Spleen (tissue), 11 donors: ENCODE measurements around the gene ATF6. TPM values are rescaled to one million over a fixed set of nuclear protein-coding genes. Genes with fewer than 3 reads are reported as not detected.

ENCODE experiments used
- DNase-seq: peaks from one replicate; pipeline ENCODE4 v3.0.0-alpha.2; 2020
- H3K27ac ChIP-seq, 8 donors: fragments of 200-600 bp; sonication (generic) in 7 of 8; 1 replicate in 4 of 8; 2 replicates in 4 of 8; pipeline versions ENCODE4 v1.5.0 to v1.8.0; 2016 to 2021; ENCODE audit warnings: inconsistent platforms in 4 of 8, mild to moderate bottlenecking in 4 of 8, moderate library complexity in 1 of 8
- H3K27me3 ChIP-seq, 7 donors: fragments of 200-600 bp; sonication (generic) in 6 of 7; replicated peaks in 1 of 7; 1 replicate in 4 of 7; 2 replicates in 3 of 7; pipeline versions ENCODE4 v1.5.0 to v1.8.0; 2016 to 2021; ENCODE audit warnings: inconsistent platforms in 3 of 7, mild to moderate bottlenecking in 1 of 7
- H3K36me3 ChIP-seq, 6 donors: fragments of 200-600 bp; sonication (generic) in 5 of 6; 1 replicate in 4 of 6; 2 replicates in 2 of 6; pipeline versions ENCODE4 v1.5.0 to v1.8.0; 2016 to 2021; ENCODE audit warnings: inconsistent platforms in 2 of 6
- H3K4me1 ChIP-seq, 6 donors: fragments of 200-600 bp; sonication (generic) in 5 of 6; 1 replicate in 3 of 6; 2 replicates in 3 of 6; pipeline versions ENCODE4 v1.5.0 to v1.8.0; 2016 to 2021; ENCODE audit warnings: inconsistent platforms in 3 of 6
- H3K4me3 ChIP-seq, 8 donors: fragments of 200-600 bp; sonication (generic) in 7 of 8; 1 replicate in 4 of 8; 2 replicates in 4 of 8; pipeline versions ENCODE4 v1.5.0 to v1.8.0; 2016 to 2021; ENCODE audit warnings: inconsistent platforms in 4 of 8, mild to moderate bottlenecking in 4 of 8, moderate library complexity in 2 of 8
- H3K9me3 ChIP-seq, 8 donors: fragments of 200-600 bp; sonication (generic) in 7 of 8; 1 replicate in 4 of 8; 2 replicates in 4 of 8; pipeline versions ENCODE4 v1.5.0 to v1.8.0; 2016 to 2021; ENCODE audit warnings: inconsistent platforms in 4 of 8
- POLR2A ChIP-seq, 3 donors: fragments of 450-650 bp; IDR thresholded peaks; one replicate each; pipeline ENCODE4 v1.5.1; 2017; ENCODE audit warnings: antibody characterized with exemption in 3 of 3, mild to moderate bottlenecking in 1 of 3
- POLR2AphosphoS5 ChIP-seq, 3 donors: sonication (generic); formaldehyde crosslinking; IDR thresholded peaks; one replicate each; pipeline ENCODE4 v1.5.1; 2017; ENCODE audit warnings: antibody characterized with exemption in 3 of 3
- WGBS, 5 donors: extraction: QIAGEN DNeasy Blood & Tissue Kit in 3 of 5; methylation state at CpG; one replicate each; pipeline versions ENCODE4 v1.1.5 to v1.1.7; 2013 to 2018; 5-methylcytosine and 5-hydroxymethylcytosine counted together
- intact Hi-C: fragments of 100-400 bp; cut with DNase I; formaldehyde crosslinking; loops from one replicate; pipeline ENCODE4 v1.15.0; 2023; ENCODE audit warnings: low total_unique reads
- polyA plus RNA-seq, 3 donors: library from polyadenylated mRNA; stranded (reverse); fragments of 200-250 nt; gene quantifications; one replicate each; pipeline ENCODE4 v1.2.1, GENCODE V29; 2013
- total RNA-seq, 7 donors: library from RNA; depleted of rRNA in 3 of 7; stranded (reverse); fragments of >200 nt in 3 of 7; fragmentation: NEBNext Ultra II Directional in 4 of 7; extraction: Animal tissue kit (Norgen Biotek cat#: 25700) in 4 of 7; gene quantifications; one replicate each; pipeline versions ENCODE4 v1.1.0 to v1.2.1, GENCODE V29; 2016 to 2021
- TF ChIP-seq, protein P1 (sequence below), 11 experiments: fragments of 200-600 bp in 7 of 11; fragments of 450-650 bp in 4 of 11; sonication (generic) in 4 of 11; IDR thresholded peaks in 8 of 11; conservative IDR thresholded peaks in 3 of 11; 1 replicate in 7 of 11; 2 replicates in 4 of 11; pipeline versions ENCODE4 v1.4.0 to v1.8.0; 2016 to 2021; ENCODE audit warnings: antibody characterized with exemption in 11 of 11, inconsistent platforms in 4 of 11, mild to moderate bottlenecking in 1 of 11
- donor health status: healthy with polysubstance abuse.
- donor health status: DM: no; HTN: no; CAD: no; lungs with moderate emphysema.
- donor health status: DM: no; HTN: no; CAD: no.
- donor health status: Bipolar disorder and iron deficiency.
- donor health status: healthy.
- donor health status: DM: no; HTN: no; CAD: no.
- donor health status: DM: yes; HTN: yes; CAD: no.

The ATF6 gene
- total and polyA plus RNA-seq, 10 donors: 2.5 to 46.8 (median 33.0) TPM

- DNase-seq: no peak
- Histone ChIP-seq H3K27ac (no peak overlapping the region), H3K27me3 (peaks cover 0 to 28% (median 0%) of the 10 kb centered on the region in 7 donors), H3K9me3 (peaks cover 0 to 8% (median 4%) of the 10 kb centered on the region in 8 donors), H3K4me1 (no peaks in the 10 kb centered on the region), H3K4me3 (no peak overlapping the region), H3K36me3 (no peaks in the 10 kb centered on the region)
- 79 to 90% (median 85%) methylated on average over 5 of the region's 5 CpGs for WGBS, 5 donors
- intact Hi-C loops: no loop called here
- no peak for TF ChIP-seq POLR2A (IDR thresholded peaks at IDR 0.05)
- no peak for TF ChIP-seq POLR2AphosphoS5 (IDR thresholded peaks at IDR 0.05)
- TF ChIP-seq, protein P1, sequence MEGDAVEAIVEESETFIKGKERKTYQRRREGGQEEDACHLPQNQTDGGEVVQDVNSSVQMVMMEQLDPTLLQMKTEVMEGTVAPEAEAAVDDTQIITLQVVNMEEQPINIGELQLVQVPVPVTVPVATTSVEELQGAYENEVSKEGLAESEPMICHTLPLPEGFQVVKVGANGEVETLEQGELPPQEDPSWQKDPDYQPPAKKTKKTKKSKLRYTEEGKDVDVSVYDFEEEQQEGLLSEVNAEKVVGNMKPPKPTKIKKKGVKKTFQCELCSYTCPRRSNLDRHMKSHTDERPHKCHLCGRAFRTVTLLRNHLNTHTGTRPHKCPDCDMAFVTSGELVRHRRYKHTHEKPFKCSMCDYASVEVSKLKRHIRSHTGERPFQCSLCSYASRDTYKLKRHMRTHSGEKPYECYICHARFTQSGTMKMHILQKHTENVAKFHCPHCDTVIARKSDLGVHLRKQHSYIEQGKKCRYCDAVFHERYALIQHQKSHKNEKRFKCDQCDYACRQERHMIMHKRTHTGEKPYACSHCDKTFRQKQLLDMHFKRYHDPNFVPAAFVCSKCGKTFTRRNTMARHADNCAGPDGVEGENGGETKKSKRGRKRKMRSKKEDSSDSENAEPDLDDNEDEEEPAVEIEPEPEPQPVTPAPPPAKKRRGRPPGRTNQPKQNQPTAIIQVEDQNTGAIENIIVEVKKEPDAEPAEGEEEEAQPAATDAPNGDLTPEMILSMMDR (IDR thresholded peaks at IDR 0.05 in 8 of 11, conservative IDR thresholded peaks at IDR 0.05 in 3 of 11): no peak
Observed at GRCh38 chr1:162008799-162009198, 242.7 kb downstream of the ATF6 start.

DNA sequence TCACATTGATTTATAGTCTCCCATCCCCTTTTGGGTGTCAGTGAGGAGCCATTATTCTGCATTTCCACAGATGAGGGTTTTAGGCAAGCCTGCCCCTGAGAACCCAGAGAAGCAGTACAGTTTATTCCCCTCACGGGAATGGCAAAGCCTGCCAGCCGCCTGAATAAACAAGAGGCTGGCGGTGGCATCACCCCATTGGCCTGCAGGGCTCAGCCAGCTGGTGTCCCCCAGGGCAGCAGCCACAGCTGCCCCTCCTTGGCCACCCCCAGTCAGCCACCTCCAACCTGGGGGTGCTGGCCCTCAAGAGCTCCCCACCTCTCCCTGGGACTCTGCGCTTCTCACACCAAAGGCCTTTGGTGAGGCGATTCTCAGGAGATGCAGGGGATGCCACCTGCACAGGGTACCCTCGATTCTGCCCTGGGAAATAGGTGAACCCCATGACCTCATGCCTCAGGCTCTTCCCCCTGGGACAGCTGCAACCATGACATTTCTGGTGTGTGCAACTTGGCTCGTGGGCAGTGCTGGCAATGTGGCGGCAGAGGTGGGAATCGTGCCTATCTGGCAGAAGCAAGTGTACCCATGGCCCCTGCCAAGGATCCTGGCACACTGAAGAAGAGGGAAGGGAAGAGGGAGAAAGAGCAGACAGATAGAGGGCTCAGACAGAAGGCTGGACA, 243.5 kb downstream of the ATF6 start:
- TF ChIP-seq POLR2AphosphoS5 (IDR thresholded peaks at IDR 0.05) (no peak), POLR2A (IDR thresholded peaks at IDR 0.05) (no peak)
- TF ChIP-seq, protein P1 (IDR thresholded peaks at IDR 0.05 in 8 of 11, conservative IDR thresholded peaks at IDR 0.05 in 3 of 11): no peak
- Histone ChIP-seq H3K36me3 (no peaks in the 10 kb centered on the region), H3K4me3 (no peak overlapping the region), H3K27ac (no peak overlapping the region), H3K4me1 (no peaks in the 10 kb centered on the region), H3K9me3 (peaks cover 0 to 8% (median 4%) of the 10 kb centered on the region in 8 donors), H3K27me3 (peaks cover 0 to 20% (median 0%) of the 10 kb centered on the region in 7 donors)
- WGBS, 5 donors: 76 to 86% (median 79%) methylated on average over 7 to 9 of the region's 9 CpGs
- DNase-seq: no peak
- intact Hi-C loops: no loop called here

DNA sequence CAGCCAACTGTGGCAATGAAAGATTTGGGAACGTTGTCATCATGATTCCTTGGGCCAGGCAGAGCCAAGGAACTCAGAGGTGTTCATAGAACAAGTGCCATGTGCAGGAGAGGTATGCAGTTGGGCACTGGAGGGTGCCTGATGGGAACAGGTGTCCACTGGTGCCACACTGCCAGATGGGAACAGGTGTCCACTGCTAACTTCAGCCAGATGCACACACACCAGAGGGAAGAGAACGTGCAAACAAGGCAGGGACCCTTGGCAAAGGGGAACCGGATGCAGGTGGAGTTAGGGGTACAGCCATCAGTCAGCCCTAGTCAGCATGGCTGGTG, 244.0 kb downstream of the ATF6 start:
- no peak overlapping the region for H3K4me3 ChIP-seq
- intact Hi-C loops: no loop called here
- no peak overlapping the region for H3K27ac ChIP-seq
- WGBS, 5 donors: 76 to 91% (median 81%) methylated on average over 3 of the region's 3 CpGs
- peaks cover 0 to 8% (median 4%) of the 10 kb centered on the region in 8 donors for H3K9me3 ChIP-seq
- no peak for DNase-seq
- H3K36me3 ChIP-seq: no peaks in the 10 kb centered on the region
- H3K27me3 ChIP-seq: peaks cover 0 to 15% (median 0%) of the 10 kb centered on the region in 7 donors
- TF ChIP-seq POLR2A (IDR thresholded peaks at IDR 0.05) (no peak), POLR2AphosphoS5 (IDR thresholded peaks at IDR 0.05) (no peak)
- TF ChIP-seq, protein P1 (IDR thresholded peaks at IDR 0.05 in 8 of 11, conservative IDR thresholded peaks at IDR 0.05 in 3 of 11): no peak
- no peaks in the 10 kb centered on the region for H3K4me1 ChIP-seq

DNA sequence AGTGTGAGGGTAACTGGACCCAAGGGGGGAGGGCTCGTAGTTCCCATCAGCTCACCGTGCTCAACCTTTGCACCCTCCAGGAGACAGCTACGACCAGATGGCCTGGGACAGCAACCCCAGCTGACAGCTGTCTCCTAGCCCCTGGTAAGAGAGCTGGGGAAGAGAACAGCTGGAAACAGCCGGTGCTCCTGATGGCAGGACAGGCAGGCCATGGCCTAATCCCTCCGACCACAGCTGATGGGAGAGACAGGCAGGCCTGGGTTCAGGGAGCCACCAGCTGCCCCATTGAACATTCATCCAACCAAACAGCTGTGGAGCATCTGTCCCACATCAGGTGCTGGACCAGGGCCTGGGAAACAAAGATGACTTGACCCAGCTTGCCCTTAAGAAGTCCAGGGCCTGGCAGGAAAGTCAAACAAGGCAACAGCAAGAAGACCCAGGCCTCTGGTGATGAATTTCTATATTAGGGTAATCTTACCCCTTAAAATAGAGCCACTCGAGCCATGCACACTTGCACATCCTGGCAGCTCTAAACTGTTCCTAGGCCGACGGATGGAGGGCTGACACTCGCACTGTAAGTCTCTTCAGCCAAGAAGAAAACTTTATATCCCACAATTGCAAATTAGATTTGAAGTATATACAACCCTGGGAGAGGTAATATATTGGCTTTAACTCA, 245.4 kb downstream of the ATF6 start:
- no peak overlapping the region for H3K4me3 ChIP-seq
- no peak for DNase-seq
- TF ChIP-seq POLR2AphosphoS5 (IDR thresholded peaks at IDR 0.05) (peak in 1 of 3 donors; percentile 12), POLR2A (IDR thresholded peaks at IDR 0.05) (no peak)
- peaks cover 0 to 8% (median 4%) of the 10 kb centered on the region in 8 donors for H3K9me3 ChIP-seq
- WGBS, 5 donors: 67 to 82% (median 80%) methylated on average over 6 to 9 of the region's 9 CpGs
- intact Hi-C loops: no loop called here
- no peaks in the 10 kb centered on the region for H3K36me3 ChIP-seq
- peaks cover 0 to 4% (median 0%) of the 10 kb centered on the region in 7 donors for H3K27me3 ChIP-seq
- H3K4me1 ChIP-seq: no peaks in the 10 kb centered on the region
- no peak overlapping the region for H3K27ac ChIP-seq
